ENCODE results near the gene CEP104. TPM values are rescaled to one million over a fixed set of nuclear protein-coding genes. Genes with fewer than 3 reads are reported as not detected.

The CEP104 gene
- total RNA-seq, 4 donors from 2014 or later = 16.1 to 56.7 (median 39.6) TPM

DNA sequence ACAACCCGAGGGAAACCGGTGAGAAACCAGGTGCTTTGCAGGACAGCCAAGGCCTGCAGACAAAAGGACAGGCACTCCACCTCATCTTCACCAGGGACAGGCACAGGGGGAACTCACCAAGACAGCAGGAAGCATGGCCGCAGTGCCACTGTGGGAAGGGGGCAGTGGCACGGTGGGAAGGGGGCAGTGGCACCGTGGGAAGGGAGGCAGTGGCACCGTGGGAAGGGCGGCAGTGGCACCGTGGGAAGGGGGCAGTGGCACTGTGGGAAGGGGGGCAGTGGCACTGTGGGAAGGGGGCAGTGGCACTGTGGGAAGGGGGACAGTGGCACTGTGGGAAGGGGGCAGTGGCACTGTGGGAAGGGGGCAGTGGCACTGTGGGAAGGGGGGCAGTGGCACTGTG lies 32.4 kb downstream of the CEP104 start:
- Histone ChIP-seq H3K4me1 (no peaks in the 10 kb centered on the region), H3K36me3 (peaks cover 98% of the 10 kb centered on the region), H3K27me3 (no peaks in the 10 kb centered on the region), H3K27ac (no peak overlapping the region), H3K4me3 (no peak overlapping the region), H3K9me3 (no peaks in the 10 kb centered on the region)
- peak in 1 of 2 donors; percentile 32 for DNase-seq (ENCODE audit: low spot score in 2 of 2)
- WGBS = 80% methylated on average over 8 of the region's 8 CpGs
- TF ChIP-seq EP300 (IDR thresholded peaks at IDR 0.05) (no peak), POLR2A (IDR thresholded peaks at IDR 0.05) (no peak), POLR2AphosphoS5 (IDR thresholded peaks at IDR 0.05) (no peak)
- TF ChIP-seq, protein P1, sequence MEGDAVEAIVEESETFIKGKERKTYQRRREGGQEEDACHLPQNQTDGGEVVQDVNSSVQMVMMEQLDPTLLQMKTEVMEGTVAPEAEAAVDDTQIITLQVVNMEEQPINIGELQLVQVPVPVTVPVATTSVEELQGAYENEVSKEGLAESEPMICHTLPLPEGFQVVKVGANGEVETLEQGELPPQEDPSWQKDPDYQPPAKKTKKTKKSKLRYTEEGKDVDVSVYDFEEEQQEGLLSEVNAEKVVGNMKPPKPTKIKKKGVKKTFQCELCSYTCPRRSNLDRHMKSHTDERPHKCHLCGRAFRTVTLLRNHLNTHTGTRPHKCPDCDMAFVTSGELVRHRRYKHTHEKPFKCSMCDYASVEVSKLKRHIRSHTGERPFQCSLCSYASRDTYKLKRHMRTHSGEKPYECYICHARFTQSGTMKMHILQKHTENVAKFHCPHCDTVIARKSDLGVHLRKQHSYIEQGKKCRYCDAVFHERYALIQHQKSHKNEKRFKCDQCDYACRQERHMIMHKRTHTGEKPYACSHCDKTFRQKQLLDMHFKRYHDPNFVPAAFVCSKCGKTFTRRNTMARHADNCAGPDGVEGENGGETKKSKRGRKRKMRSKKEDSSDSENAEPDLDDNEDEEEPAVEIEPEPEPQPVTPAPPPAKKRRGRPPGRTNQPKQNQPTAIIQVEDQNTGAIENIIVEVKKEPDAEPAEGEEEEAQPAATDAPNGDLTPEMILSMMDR (IDR thresholded peaks at IDR 0.05) = no peak

DNA sequence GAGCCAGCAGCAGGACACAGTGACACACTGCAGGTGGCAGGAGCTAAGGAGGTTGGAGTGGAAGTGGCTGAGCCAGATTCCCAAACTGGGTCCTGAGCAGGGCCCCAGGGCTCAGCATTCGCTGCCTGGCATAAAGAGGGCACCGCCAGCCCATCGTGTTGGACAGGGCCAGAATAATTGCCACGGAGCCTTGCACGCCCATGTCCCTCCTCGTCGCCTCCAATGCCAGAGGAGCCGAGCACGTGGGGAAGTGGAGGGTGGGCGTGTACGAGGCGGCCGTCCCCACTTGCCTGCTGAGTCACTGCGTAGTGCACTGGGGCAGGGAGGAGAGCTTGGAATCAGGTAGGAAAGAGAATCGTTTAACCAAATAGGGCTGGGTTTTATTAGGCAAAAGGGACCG lies 34.6 kb downstream of the CEP104 start:
- Histone ChIP-seq H3K9me3 (no peaks in the 10 kb centered on the region), H3K27ac (no peak overlapping the region), H3K4me3 (no peak overlapping the region), H3K4me1 (no peaks in the 10 kb centered on the region), H3K27me3 (no peaks in the 10 kb centered on the region), H3K36me3 (peaks cover 88% of the 10 kb centered on the region)
- TF ChIP-seq, protein P1 (IDR thresholded peaks at IDR 0.05) = no peak
- TF ChIP-seq POLR2AphosphoS5 (IDR thresholded peaks at IDR 0.05) = no peak
- TF ChIP-seq EP300 (IDR thresholded peaks at IDR 0.05) = no peak
- no peak for TF ChIP-seq POLR2A (IDR thresholded peaks at IDR 0.05)
- 82% methylated on average over 9 of the region's 16 CpGs for WGBS
- DNase-seq (ENCODE audit: low spot score in 2 of 2) = peak in 1 of 2 donors; percentile 34

DNA sequence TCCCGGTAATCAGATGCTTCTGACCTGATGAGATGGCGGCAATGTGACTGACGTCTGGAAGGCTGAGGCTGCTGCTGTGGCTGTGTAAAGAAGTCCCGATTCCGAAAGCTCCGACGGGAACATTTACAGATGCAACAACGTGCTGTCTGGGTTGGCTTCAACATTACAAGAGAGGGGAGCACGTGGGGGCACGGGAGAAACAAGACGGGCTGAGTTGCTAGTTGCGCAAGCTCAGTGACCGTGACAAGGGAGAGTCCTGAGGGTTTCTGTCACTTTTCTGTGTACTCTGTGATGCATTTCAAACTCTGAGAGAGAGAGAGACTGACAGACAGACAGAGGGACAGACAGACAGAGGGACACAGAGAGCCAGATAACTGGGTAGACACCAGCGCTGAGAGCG lies 35.1 kb downstream of the CEP104 start:
- peak in 1 of 2 donors; percentile 32 for DNase-seq (ENCODE audit: low spot score in 2 of 2)
- Histone ChIP-seq H3K9me3 (no peaks in the 10 kb centered on the region), H3K27me3 (no peaks in the 10 kb centered on the region), H3K36me3 (peaks cover 84% of the 10 kb centered on the region), H3K27ac (no peak overlapping the region), H3K4me1 (no peaks in the 10 kb centered on the region), H3K4me3 (no peak overlapping the region)
- WGBS = 87% methylated on average over 15 of the region's 15 CpGs
- TF ChIP-seq, protein P1 (IDR thresholded peaks at IDR 0.05) = no peak
- TF ChIP-seq POLR2AphosphoS5 (IDR thresholded peaks at IDR 0.05) = no peak
- no peak for TF ChIP-seq POLR2A (IDR thresholded peaks at IDR 0.05)
- TF ChIP-seq EP300 (IDR thresholded peaks at IDR 0.05) = no peak

DNA sequence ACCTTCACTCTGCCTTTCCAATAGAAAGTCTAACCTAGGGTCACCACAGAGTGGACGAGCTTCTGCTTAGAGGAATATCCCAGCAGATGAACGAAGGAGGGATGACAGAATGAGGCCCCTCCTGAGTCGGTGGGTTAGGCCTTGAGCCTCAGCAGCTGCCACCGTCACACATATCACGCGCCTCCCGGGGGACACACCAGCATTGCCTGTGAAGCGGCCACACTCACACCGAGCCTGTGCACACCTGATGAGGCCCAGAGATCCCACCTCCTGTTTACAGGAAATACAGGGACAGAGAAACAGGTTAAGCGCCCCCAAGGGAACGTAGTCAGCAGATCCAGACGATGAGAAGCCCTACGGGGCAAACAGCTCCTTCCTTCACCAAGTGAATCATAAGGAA lies 35.6 kb downstream of the CEP104 start:
- Histone ChIP-seq H3K27me3 (no peaks in the 10 kb centered on the region), H3K9me3 (no peaks in the 10 kb centered on the region), H3K36me3 (peaks cover 83% of the 10 kb centered on the region), H3K4me3 (no peak overlapping the region), H3K4me1 (no peaks in the 10 kb centered on the region), H3K27ac (no peak overlapping the region)
- 85% methylated on average over 13 of the region's 13 CpGs for WGBS
- DNase-seq (ENCODE audit: low spot score in 2 of 2) = no peak
- no peak for TF ChIP-seq POLR2A (IDR thresholded peaks at IDR 0.05)
- no peak for TF ChIP-seq POLR2AphosphoS5 (IDR thresholded peaks at IDR 0.05)
- TF ChIP-seq EP300 (IDR thresholded peaks at IDR 0.05) = no peak
- TF ChIP-seq, protein P1 (IDR thresholded peaks at IDR 0.05) = no peak

DNA sequence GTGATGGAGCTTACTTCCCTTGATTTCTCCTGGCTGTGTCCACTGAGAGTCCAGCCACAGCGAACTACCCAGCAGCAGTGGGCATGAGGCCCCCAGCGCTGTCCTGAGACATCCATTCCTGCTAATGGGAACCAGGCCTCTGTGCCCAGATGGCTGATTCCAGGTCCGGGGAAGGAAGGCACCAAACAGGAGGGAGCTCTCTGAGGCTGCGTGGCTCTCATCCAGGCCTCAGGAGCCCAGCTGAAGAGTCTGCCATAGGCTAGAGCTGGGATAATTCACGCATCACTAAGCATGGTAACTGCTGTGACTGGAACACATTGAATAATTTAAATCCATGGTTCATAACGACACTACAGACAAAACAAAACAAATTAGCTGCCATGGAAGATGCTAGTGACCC lies 36.0 kb downstream of the CEP104 start:
- TF ChIP-seq POLR2A (IDR thresholded peaks at IDR 0.05) (no peak), POLR2AphosphoS5 (IDR thresholded peaks at IDR 0.05) (no peak), EP300 (IDR thresholded peaks at IDR 0.05) (no peak)
- TF ChIP-seq, protein P1 (IDR thresholded peaks at IDR 0.05) = no peak
- H3K36me3 ChIP-seq = peaks cover 83% of the 10 kb centered on the region
- H3K27me3 ChIP-seq = no peaks in the 10 kb centered on the region

More for the DNA sequence above, 36.0 kb downstream of the CEP104 start:
- WGBS = 70% methylated on average over 5 of the region's 6 CpGs
- H3K4me1 ChIP-seq = no peaks in the 10 kb centered on the region
- no peak overlapping the region for H3K27ac ChIP-seq
- no peak for DNase-seq (ENCODE audit: low spot score in 2 of 2)
- H3K4me3 ChIP-seq = no peak overlapping the region
- H3K9me3 ChIP-seq = no peaks in the 10 kb centered on the region

All from suprapubic skin (tissue), 4 donors.